ENCODE measurements around the gene KRT3.
"Not testable (repeated sequence)": the region's sequence is repeated elsewhere in the genome, so short reads cannot be mapped to it uniquely, and the experiment has no call there.

The KRT3 gene

DNA sequence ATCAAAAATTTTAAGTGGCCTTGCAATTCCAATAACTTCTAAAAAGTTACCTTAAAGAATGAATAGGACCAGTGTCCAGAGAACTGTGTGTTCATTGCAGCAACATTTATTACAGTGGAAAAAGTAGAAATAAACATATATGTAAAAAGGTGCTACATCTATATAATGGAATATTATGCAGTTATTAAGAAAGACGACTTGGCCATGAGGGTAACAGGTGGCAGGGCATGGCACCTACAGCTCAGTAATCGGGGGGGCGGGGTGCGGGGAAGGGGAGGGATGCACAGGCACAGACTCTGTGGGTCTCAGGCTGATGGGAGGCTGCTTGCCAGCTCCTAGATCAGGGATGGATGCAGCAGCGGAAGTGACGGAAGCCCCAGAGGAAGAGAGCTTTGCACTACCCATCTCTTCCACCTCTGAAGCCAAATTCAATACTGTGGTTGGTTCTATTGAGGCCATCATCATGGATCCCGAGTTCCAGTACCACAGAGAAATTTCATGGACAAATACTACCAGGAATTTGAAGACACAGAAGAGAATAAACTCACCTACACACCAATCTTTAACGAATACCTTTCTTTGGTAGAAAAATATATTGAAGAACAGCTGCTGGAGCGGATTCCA lies 32.8 kb downstream of the KRT3 start:
- ChIA-PET POLR2A (no interaction called here), CTCF (interaction anchor here (1.3 kb wide), 1 partner anchor 9 kb away, joined by 3 read pairs; no protein-coding TSS in a partner anchor)
- H3K4me1 ChIP-seq (ENCODE audit: control extremely low read depth in 1 of 4, control insufficient read depth in 4 of 4, insufficient read depth in 4 of 4, low read length in 3 of 4) = no peaks in the 10 kb centered on the region

DNA sequence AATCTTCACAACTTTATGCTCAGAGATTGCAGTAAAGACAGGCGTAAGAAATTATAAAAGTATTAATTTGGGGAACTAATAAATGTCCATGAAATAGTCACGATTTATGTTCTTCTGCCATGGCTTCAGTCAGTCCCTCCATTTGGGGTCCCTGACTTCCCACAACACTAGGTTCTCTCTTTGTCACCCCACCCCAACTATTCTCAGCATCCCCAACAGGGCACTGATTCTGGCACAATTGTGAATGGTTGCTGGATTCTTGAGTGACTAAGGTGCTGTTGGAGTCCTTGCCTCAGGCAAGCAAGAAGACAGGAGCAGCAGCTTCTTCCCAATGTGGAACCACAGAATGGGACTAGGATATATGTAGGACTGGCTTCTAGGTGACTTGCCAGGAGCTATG lies 34.1 kb downstream of the KRT3 start:
- no peak overlapping the region for H3K27ac ChIP-seq (ENCODE audit: insufficient read depth in 1 of 2, low read depth in 1 of 2, low read length in 2 of 2, poor library complexity in 1 of 2, severe bottlenecking in 2 of 2)
- CTCF ChIA-PET = no interaction called here
- no CpG with 5 or more reads among the region's 2 CpGs for WGBS (ENCODE audit: insufficient coverage)
- no peaks in the 10 kb centered on the region for H3K36me3 ChIP-seq (ENCODE audit: control insufficient read depth in 4 of 4, insufficient read depth in 4 of 4, low read length in 3 of 4)
- DNase-seq = no peak
- H3K9me3 ChIP-seq (ENCODE audit: control extremely low read depth in 1 of 5, control insufficient read depth in 4 of 5, insufficient read depth in 2 of 5, low read depth in 1 of 5, low read length in 4 of 5) = peaks cover 0 to 33% (median 17%) of the 10 kb centered on the region in 5 experiments
- no peaks in the 10 kb centered on the region for H3K4me1 ChIP-seq (ENCODE audit: control extremely low read depth in 1 of 4, control insufficient read depth in 4 of 4, insufficient read depth in 4 of 4, low read length in 3 of 4)
- H3K27me3 ChIP-seq (replicated peaks in 2 of 5; ENCODE audit: control insufficient read depth in 4 of 5, insufficient read depth in 5 of 5, low read length in 4 of 5) = peaks cover 0 to 11% (median 8%) of the 10 kb centered on the region in 5 experiments
- POLR2A ChIA-PET = no interaction called here
- H3K4me3 ChIP-seq (ENCODE audit: control insufficient read depth in 1 of 7, extremely low read depth in 1 of 7, insufficient read depth in 4 of 7, low read depth in 2 of 7, low read length in 6 of 7) = no peak overlapping the region

More for the DNA sequence above, 32.8 kb downstream of the KRT3 start:
- WGBS (ENCODE audit: insufficient coverage) = 79% methylated on average over 7 of the region's 9 CpGs
- no peaks in the 10 kb centered on the region for H3K36me3 ChIP-seq (ENCODE audit: control insufficient read depth in 4 of 4, insufficient read depth in 4 of 4, low read length in 3 of 4)
- peaks cover 0 to 30% (median 17%) of the 10 kb centered on the region in 5 experiments for H3K9me3 ChIP-seq (ENCODE audit: control extremely low read depth in 1 of 5, control insufficient read depth in 4 of 5, insufficient read depth in 2 of 5, low read depth in 1 of 5, low read length in 4 of 5)
- peaks cover 0 to 6% (median 2%) of the 10 kb centered on the region in 5 experiments for H3K27me3 ChIP-seq (replicated peaks in 2 of 5; ENCODE audit: control insufficient read depth in 4 of 5, insufficient read depth in 5 of 5, low read length in 4 of 5)
- no peak overlapping the region for H3K27ac ChIP-seq (ENCODE audit: insufficient read depth in 1 of 2, low read depth in 1 of 2, low read length in 2 of 2, poor library complexity in 1 of 2, severe bottlenecking in 2 of 2)
- DNase-seq = no peak
- no peak overlapping the region for H3K4me3 ChIP-seq (ENCODE audit: control insufficient read depth in 1 of 7, extremely low read depth in 1 of 7, insufficient read depth in 4 of 7, low read depth in 2 of 7, low read length in 6 of 7)

- H3K36me3 ChIP-seq (ENCODE audit: control insufficient read depth in 4 of 4, insufficient read depth in 4 of 4, low read length in 3 of 4); H3K4me1 ChIP-seq (ENCODE audit: control extremely low read depth in 1 of 4, control insufficient read depth in 4 of 4, insufficient read depth in 4 of 4, low read length in 3 of 4); POLR2A ChIA-PET; DNase-seq; CTCF ChIA-PET; H3K4me3 ChIP-seq (ENCODE audit: control insufficient read depth in 1 of 7, extremely low read depth in 1 of 7, insufficient read depth in 4 of 7, low read depth in 2 of 7, low read length in 6 of 7); H3K27ac ChIP-seq (ENCODE audit: insufficient read depth in 1 of 2, low read depth in 1 of 2, low read length in 2 of 2, poor library complexity in 1 of 2, severe bottlenecking in 2 of 2): not testable (repeated sequence)
- Histone ChIP-seq H3K27me3 (replicated peaks in 2 of 5; ENCODE audit: control insufficient read depth in 4 of 5, insufficient read depth in 5 of 5, low read length in 4 of 5) (peaks cover 0 to 11% (median 8%) of the 10 kb centered on the region in 5 experiments), H3K9me3 (ENCODE audit: control extremely low read depth in 1 of 5, control insufficient read depth in 4 of 5, insufficient read depth in 2 of 5, low read depth in 1 of 5, low read length in 4 of 5) (peaks cover 0 to 33% (median 17%) of the 10 kb centered on the region in 5 experiments)
- WGBS (ENCODE audit: insufficient coverage) = 97% methylated on average over 5 of the region's 8 CpGs
These were observed 34.7 kb downstream of the KRT3 start for GRCh38 chr12:52761218-52761617.

DNA sequence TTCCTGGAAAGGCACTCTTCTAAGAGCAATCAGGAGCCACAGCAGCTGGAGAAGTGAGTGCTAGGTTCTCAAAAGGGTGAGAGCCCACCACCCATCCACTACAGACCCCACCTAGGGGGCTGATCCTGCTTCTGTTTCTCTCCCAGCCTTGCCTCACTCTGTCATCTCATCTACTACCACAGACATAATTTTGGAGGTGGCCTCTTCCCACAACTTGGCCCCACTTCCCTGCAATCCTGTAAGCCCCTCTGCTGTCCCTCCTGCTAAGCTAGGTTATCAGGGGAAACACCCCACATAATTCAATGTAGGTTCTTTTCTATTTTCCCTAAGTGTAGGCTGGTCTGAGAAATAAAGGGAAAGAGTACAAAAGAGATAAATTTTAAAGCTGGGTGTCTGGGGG lies 35.3 kb downstream of the KRT3 start:
- no peak for DNase-seq
- Histone ChIP-seq H3K27me3 (replicated peaks in 2 of 5; ENCODE audit: control insufficient read depth in 4 of 5, insufficient read depth in 5 of 5, low read length in 4 of 5) (peaks cover 0 to 14% (median 8%) of the 10 kb centered on the region in 5 experiments), H3K9me3 (ENCODE audit: control extremely low read depth in 1 of 5, control insufficient read depth in 4 of 5, insufficient read depth in 2 of 5, low read depth in 1 of 5, low read length in 4 of 5) (peaks cover 0 to 33% (median 17%) of the 10 kb centered on the region in 5 experiments), H3K4me1 (ENCODE audit: control extremely low read depth in 1 of 4, control insufficient read depth in 4 of 4, insufficient read depth in 4 of 4, low read length in 3 of 4) (no peaks in the 10 kb centered on the region), H3K4me3 (ENCODE audit: control insufficient read depth in 1 of 7, extremely low read depth in 1 of 7, insufficient read depth in 4 of 7, low read depth in 2 of 7, low read length in 6 of 7) (no peak overlapping the region), H3K36me3 (ENCODE audit: control insufficient read depth in 4 of 4, insufficient read depth in 4 of 4, low read length in 3 of 4) (no peaks in the 10 kb centered on the region), H3K27ac (ENCODE audit: insufficient read depth in 1 of 2, low read depth in 1 of 2, low read length in 2 of 2, poor library complexity in 1 of 2, severe bottlenecking in 2 of 2) (no peak overlapping the region)
- CTCF ChIA-PET = no interaction called here
- POLR2A ChIA-PET = no interaction called here

DNA sequence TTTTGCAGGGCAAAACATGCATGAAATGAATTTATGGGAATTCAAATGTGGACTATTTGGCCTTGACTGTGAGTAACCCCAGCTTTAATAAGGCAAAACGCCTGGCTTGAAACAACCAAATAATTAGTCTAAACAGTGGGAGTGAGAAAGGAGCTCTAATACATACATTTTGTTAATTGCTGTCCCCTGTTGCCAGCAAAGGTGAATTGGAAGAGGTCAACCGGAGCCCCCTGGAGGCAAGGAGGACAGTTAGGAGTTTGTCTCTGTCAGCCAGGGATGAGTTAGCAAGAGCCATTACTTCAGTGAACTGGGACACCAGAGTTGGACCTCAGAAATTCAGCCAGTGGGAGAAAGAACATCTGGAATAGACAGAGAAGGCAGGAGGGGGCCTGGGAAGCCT lies 36.2 kb downstream of the KRT3 start:
- Histone ChIP-seq H3K4me1 (ENCODE audit: control extremely low read depth in 1 of 4, control insufficient read depth in 4 of 4, insufficient read depth in 4 of 4, low read length in 3 of 4) (no peaks in the 10 kb centered on the region), H3K9me3 (ENCODE audit: control extremely low read depth in 1 of 5, control insufficient read depth in 4 of 5, insufficient read depth in 2 of 5, low read depth in 1 of 5, low read length in 4 of 5) (peaks cover 0 to 33% (median 17%) of the 10 kb centered on the region in 5 experiments), H3K36me3 (ENCODE audit: control insufficient read depth in 4 of 4, insufficient read depth in 4 of 4, low read length in 3 of 4) (no peaks in the 10 kb centered on the region), H3K27ac (ENCODE audit: insufficient read depth in 1 of 2, low read depth in 1 of 2, low read length in 2 of 2, poor library complexity in 1 of 2, severe bottlenecking in 2 of 2) (no peak overlapping the region), H3K4me3 (ENCODE audit: control insufficient read depth in 1 of 7, extremely low read depth in 1 of 7, insufficient read depth in 4 of 7, low read depth in 2 of 7, low read length in 6 of 7) (no peak overlapping the region), H3K27me3 (replicated peaks in 2 of 5; ENCODE audit: control insufficient read depth in 4 of 5, insufficient read depth in 5 of 5, low read length in 4 of 5) (peaks cover 0 to 13% (median 8%) of the 10 kb centered on the region in 5 experiments)
- no peak for DNase-seq
- WGBS (ENCODE audit: insufficient coverage) = 80% methylated on average over 1 of the region's 2 CpGs
- POLR2A ChIA-PET = no interaction called here
- CTCF ChIA-PET = no interaction called here

GRCh38 chr12:52759218-52759617 lies 36.7 kb downstream of the KRT3 start:
- Histone ChIP-seq H3K27me3 (replicated peaks in 2 of 5; ENCODE audit: control insufficient read depth in 4 of 5, insufficient read depth in 5 of 5, low read length in 4 of 5) (peaks cover 0 to 13% (median 8%) of the 10 kb centered on the region in 5 experiments), H3K4me1 (ENCODE audit: control extremely low read depth in 1 of 4, control insufficient read depth in 4 of 4, insufficient read depth in 4 of 4, low read length in 3 of 4) (no peaks in the 10 kb centered on the region), H3K4me3 (ENCODE audit: control insufficient read depth in 1 of 7, extremely low read depth in 1 of 7, insufficient read depth in 4 of 7, low read depth in 2 of 7, low read length in 6 of 7) (no peak overlapping the region), H3K9me3 (ENCODE audit: control extremely low read depth in 1 of 5, control insufficient read depth in 4 of 5, insufficient read depth in 2 of 5, low read depth in 1 of 5, low read length in 4 of 5) (peaks cover 0 to 33% (median 17%) of the 10 kb centered on the region in 5 experiments), H3K27ac (ENCODE audit: insufficient read depth in 1 of 2, low read depth in 1 of 2, low read length in 2 of 2, poor library complexity in 1 of 2, severe bottlenecking in 2 of 2) (no peak overlapping the region), H3K36me3 (ENCODE audit: control insufficient read depth in 4 of 4, insufficient read depth in 4 of 4, low read length in 3 of 4) (no peaks in the 10 kb centered on the region)
- 33% methylated on average over 1 of the region's 2 CpGs for WGBS (ENCODE audit: insufficient coverage)
- no peak for DNase-seq
- CTCF ChIA-PET = no interaction called here
- POLR2A ChIA-PET = no interaction called here

DNA sequence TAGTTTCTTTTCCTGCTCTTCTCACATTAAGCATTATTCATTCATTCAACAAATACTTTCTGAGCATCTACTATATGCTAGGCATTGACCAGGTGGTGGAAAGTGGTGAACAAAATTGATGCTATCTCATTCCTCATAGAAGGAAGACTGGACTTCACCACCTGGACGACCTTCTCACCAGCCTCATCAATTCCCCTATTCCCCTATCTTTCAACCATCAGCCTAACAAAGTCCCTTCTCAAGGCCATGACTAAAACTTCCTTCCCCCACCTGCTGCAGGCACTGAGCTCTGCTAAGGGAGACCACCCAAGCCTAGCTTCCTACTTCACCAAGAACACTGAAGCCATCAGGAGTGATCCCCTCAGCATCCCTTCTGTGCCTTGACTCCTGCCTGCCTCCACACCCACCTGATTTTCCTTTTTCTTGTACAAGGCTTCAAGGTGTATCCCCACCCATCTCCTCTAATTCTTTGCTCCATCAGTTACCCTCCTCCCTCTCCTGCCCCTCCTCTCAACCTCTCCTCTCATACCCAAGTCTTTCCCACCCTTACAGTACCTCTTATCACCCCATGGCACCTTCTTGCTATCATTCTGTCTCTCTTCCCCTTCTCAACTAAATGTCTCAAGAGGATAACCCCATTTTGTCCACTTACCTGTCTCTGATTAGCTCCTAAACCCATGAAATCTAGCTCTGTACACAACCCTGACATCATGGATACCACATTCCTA lies 38.3 kb downstream of the KRT3 start:
- ChIA-PET POLR2A (no interaction called here), CTCF (interaction anchor here (1.7 kb wide), 1 partner anchor 15 kb away, joined by 4 read pairs; no protein-coding TSS in a partner anchor)
- no peak overlapping the region for H3K4me3 ChIP-seq (ENCODE audit: control insufficient read depth in 1 of 7, extremely low read depth in 1 of 7, insufficient read depth in 4 of 7, low read depth in 2 of 7, low read length in 6 of 7)
- no peak overlapping the region for H3K27ac ChIP-seq (ENCODE audit: insufficient read depth in 1 of 2, low read depth in 1 of 2, low read length in 2 of 2, poor library complexity in 1 of 2, severe bottlenecking in 2 of 2)
- no peaks in the 10 kb centered on the region for H3K36me3 ChIP-seq (ENCODE audit: control insufficient read depth in 4 of 4, insufficient read depth in 4 of 4, low read length in 3 of 4)
- WGBS (ENCODE audit: insufficient coverage) = 57% methylated on average over 1 of the region's 1 CpG
- H3K9me3 ChIP-seq (ENCODE audit: control extremely low read depth in 1 of 5, control insufficient read depth in 4 of 5, insufficient read depth in 2 of 5, low read depth in 1 of 5, low read length in 4 of 5) = peaks cover 0 to 38% (median 17%) of the 10 kb centered on the region in 5 experiments
- no peaks in the 10 kb centered on the region for H3K4me1 ChIP-seq (ENCODE audit: control extremely low read depth in 1 of 4, control insufficient read depth in 4 of 4, insufficient read depth in 4 of 4, low read length in 3 of 4)
- H3K27me3 ChIP-seq (replicated peaks in 2 of 5; ENCODE audit: control insufficient read depth in 4 of 5, insufficient read depth in 5 of 5, low read length in 4 of 5) = peaks cover 0 to 22% (median 13%) of the 10 kb centered on the region in 5 experiments
- DNase-seq = no peak

Data from common myeloid progenitor, CD34-positive (primary cell).